IPS-18c (cell line): ENCODE data around the gene PAX9.
A peak's percentile ranks its signal among the peaks of the same experiment; 100 is the strongest.

Experiments
- H3K4me3 ChIP-seq: 2 replicates; pipeline ENCODE4 v1.7.0; 2013; ENCODE audit warnings: low read depth, mild to moderate bottlenecking, low read length, moderate library complexity; ENCODE audit not compliant: insufficient read depth
- H3K9me3 ChIP-seq: one replicate; pipeline ENCODE4 v1.6.1; 2013; ENCODE audit warnings: mild to moderate bottlenecking, low read length, moderate library complexity; ENCODE audit not compliant: control insufficient read depth, insufficient read depth

PAX9 gene

GRCh38 chr14:36653962-36654793, 7.5 kb upstream of the PAX9 start:
- peaks cover 3% of the 10 kb centered on the region for H3K9me3 ChIP-seq
- no peak overlapping the region for H3K4me3 ChIP-seq

GRCh38 chr14:36654794-36655381, 6.8 kb upstream of the PAX9 start:
- Histone ChIP-seq H3K4me3 (no peak overlapping the region), H3K9me3 (peaks cover 6% of the 10 kb centered on the region)

- Histone ChIP-seq H3K4me3 (no peak overlapping the region), H3K9me3 (peaks cover 7% of the 10 kb centered on the region)
These were observed 6.1 kb upstream of the PAX9 start for GRCh38 chr14:36655571-36655962.

- peaks cover 7% of the 10 kb centered on the region for H3K9me3 ChIP-seq
- peak overlapping the region; percentile 2; the same call in 1 of the 2 replicates for H3K4me3 ChIP-seq
These were observed 5.5 kb upstream of the PAX9 start for GRCh38 chr14:36655963-36656686.

- Histone ChIP-seq H3K4me3 (no peak overlapping the region), H3K9me3 (peaks cover 7% of the 10 kb centered on the region)
These were observed 4.8 kb upstream of the PAX9 start for GRCh38 chr14:36656687-36657398.

GRCh38 chr14:36657399-36658122, 4.1 kb upstream of the PAX9 start:
- peaks cover 7% of the 10 kb centered on the region for H3K9me3 ChIP-seq
- no peak overlapping the region; the same call in 1 of the 2 replicates for H3K4me3 ChIP-seq

- Histone ChIP-seq H3K4me3 (no peak overlapping the region; the same call in 1 of the 2 replicates), H3K9me3 (peaks cover 7% of the 10 kb centered on the region)
These were observed 3.3 kb upstream of the PAX9 start for GRCh38 chr14:36658123-36659009.

- H3K4me3 ChIP-seq = no peak overlapping the region; the same call in 1 of the 2 replicates
- peaks cover 7% of the 10 kb centered on the region for H3K9me3 ChIP-seq
These were observed 2.4 kb upstream of the PAX9 start for GRCh38 chr14:36659010-36659821.

GRCh38 chr14:36659822-36660735, 1.6 kb upstream of the PAX9 start:
- Histone ChIP-seq H3K9me3 (peaks cover 7% of the 10 kb centered on the region), H3K4me3 (no peak overlapping the region)

- H3K9me3 ChIP-seq = peaks cover 7% of the 10 kb centered on the region
- H3K4me3 ChIP-seq = peak overlapping the region; percentile 29; the same call in 1 of the 2 replicates
These were observed 739 bp upstream of the PAX9 start for GRCh38 chr14:36660736-36661505.

- peak overlapping the region; percentile 43 for H3K4me3 ChIP-seq
- H3K9me3 ChIP-seq = peaks cover 7% of the 10 kb centered on the region
These were observed 540 bp downstream of the PAX9 start for GRCh38 chr14:36662258-36662542.

GRCh38 chr14:36662543-36663403, 1.1 kb downstream of the PAX9 start:
- peaks cover 7% of the 10 kb centered on the region for H3K9me3 ChIP-seq
- H3K4me3 ChIP-seq = peak overlapping the region; percentile 43
